GM18907 (cell line): ENCODE measurements around the gene SLC22A23.

Experiments used
- ATAC-seq: cut with Tn5 transposase; IDR thresholded peaks from one replicate; pipeline ENCODE4 v1.9.1; 2021; ENCODE audit warnings: mild to moderate bottlenecking, moderate library complexity; ENCODE audit not compliant: unreplicated experiment

Gene SLC22A23

DNA sequence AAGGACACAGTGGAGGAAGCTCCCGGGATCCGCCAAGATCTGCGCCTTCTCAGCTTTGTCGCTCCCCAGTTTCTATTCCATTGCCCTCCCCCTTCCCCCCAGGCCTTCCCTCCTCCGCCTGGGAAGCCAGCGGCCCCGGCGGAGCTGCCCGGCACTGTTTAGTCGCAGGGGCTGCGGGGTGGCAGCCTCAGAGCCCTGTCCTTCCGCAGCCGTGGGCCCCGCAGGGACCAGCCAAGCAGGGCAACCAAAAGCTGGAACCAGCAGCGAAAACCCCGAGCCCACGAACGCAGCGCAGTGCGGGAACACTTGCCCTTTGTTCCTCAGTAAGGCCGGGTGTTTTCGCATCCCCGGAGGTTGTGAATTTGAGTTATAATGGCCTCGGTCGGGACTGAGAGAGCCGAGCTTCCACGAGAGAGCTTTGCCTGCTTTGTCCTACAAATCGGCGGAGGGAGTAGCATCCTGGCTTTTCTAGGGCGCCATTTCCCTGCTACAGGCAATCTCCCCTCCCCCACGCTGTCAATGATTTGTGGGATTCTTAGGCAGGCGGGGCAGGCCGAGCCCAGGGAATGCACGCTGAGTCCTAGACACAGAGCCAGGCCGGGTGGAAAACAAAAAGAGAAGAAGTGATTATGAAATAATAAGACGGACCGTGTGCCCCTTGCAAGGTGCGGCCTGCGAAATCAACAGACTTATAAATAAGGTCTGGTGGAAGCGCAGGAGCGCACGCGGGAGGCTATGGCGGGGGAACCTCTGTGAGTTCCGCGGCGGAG lies 225.4 kb downstream of the SLC22A23 start:
- no peak for ATAC-seq

DNA sequence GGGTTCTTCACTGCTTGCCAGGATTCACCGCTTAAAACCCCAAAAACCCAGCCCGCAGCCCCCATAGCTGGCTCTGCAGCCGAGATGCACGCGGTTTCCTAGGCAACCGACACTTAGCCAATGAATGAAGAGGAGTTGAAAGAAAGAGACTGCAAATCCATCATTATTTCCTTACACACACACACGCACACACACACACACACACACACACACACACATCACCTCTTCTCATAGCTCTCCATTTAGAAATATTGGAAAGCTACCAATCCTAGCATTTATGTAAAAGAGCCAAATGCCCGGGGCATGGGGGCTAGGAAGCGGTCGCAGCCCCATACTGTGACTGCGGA lies 226.0 kb downstream of the SLC22A23 start:
- ATAC-seq, result no peak

DNA sequence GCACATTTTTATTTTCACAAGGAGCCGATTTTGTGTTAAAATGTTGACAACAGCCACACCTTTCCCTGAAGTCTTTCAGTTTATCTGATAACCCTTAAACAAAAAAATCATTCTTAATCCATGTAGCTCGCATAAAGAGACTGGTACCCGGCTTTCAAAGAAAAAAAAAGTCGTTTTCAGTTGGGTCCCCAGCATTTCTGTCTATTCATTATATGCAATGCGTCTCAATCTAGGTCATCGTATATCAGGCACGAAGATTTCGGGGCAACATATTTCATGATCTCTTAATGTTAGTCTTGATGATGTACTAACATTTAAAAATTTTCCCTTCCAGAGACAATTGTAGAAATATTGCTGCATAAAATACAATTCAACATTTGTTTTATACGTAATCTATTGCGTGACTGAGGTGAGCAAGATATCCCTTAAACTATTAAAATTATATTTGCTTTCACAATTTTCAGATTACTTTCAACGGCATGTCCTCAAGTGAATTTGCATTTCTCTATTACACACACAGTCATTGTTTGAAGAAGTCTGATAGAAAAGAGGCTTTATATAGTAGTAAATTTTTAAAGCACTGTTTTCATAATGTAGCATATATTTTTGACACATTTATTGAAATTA lies 226.5 kb downstream of the SLC22A23 start:
- no peak for ATAC-seq

DNA sequence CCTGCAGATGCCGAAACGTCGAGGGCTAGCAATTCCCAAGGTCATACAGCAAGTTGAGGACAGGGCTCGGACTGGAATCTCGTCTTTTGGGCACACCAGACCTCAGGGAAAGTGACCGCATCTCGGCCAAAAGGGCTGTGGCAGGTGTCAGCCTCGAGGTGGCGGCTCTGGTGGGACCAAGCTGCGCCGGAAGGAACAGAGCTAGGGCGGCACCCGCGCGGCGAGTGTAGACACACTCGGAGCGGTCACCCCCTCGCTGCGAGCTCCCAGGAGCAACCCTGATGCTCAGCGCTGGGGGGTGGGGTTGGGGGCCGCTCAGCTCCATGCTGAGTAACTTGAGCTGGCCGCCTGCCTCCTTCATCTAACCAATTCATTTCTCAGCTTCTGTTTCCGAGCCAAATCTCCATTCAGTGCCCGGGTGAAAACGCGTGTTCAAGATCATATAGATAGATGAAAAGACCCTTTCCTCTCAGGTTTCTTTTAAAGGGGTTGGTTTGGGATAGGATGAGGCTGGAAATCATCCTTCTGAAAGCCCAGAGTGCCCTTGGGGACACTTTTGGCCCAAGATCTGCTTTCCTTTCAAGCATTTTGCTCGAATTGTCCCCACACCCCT lies 227.2 kb downstream of the SLC22A23 start:
- ATAC-seq, result no peak

DNA sequence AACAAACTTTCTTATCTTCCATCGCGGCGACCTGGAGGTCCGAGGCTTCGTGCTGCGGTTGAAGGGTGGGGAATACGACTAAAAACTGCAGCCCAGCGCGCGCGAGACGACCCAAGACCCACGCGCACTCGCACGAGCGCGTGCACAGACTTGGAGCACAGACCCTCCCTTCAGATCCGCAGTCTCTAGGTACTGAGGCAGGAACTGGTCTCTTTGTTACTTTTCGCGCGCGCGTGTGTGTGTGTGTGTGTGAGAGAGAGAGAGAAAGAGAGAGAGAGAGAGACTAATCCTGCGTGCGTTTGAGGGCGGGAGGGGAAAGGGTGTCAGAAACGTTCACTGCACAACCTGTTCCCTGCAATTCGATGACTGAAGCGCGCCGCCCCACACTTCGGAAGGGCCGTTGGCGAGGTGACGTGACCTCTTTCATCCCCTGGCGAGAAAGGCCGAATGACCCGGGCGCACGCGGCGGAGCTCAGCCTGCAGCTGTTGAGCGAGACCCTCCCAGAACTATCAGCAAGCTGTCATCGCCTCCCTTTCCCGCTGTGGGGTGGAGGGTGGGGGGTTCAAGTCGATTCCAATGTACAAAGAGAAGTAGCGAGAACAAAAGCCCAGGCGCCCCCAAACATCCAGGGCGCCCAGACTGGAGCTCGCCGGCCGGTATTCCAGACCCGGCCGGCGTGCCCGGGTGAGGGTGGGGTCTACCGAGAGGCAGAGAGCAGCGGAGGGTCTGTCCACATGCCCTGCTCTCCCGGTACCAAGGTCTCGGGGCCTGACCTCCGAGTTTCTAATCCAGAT lies 227.9 kb downstream of the SLC22A23 start:
- no peak for ATAC-seq

DNA sequence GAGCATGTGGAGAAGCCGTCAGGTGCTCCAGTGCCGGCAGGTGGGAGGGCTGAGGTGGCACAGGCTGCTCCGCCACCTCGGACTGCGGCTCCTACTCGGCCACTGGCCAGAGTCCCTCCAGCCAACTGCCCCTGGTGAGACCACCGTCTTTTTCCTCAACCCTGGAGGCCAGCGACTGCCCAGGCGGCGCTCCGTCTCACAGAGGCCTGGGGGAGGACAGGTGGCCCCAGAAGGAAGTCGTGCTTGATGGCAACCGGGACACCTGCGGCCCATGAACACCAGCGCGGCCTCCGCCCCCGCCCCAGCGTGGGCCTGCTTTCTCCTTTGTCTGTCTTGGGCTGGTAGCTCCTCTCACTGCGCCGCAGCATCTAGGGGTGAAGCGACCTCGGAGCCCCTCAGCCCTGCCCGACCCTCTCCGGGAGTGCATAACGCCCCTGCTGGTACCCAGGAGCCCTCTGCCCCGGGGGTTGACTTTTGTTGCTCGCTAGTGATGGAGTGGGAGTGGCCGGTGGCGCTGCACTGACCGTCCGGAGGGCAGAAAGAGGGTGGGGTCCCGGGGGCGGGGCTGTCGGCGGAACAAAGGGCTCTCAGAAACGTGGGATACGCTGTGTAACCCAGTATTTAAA lies 228.7 kb downstream of the SLC22A23 start:
- ATAC-seq, result no peak

DNA sequence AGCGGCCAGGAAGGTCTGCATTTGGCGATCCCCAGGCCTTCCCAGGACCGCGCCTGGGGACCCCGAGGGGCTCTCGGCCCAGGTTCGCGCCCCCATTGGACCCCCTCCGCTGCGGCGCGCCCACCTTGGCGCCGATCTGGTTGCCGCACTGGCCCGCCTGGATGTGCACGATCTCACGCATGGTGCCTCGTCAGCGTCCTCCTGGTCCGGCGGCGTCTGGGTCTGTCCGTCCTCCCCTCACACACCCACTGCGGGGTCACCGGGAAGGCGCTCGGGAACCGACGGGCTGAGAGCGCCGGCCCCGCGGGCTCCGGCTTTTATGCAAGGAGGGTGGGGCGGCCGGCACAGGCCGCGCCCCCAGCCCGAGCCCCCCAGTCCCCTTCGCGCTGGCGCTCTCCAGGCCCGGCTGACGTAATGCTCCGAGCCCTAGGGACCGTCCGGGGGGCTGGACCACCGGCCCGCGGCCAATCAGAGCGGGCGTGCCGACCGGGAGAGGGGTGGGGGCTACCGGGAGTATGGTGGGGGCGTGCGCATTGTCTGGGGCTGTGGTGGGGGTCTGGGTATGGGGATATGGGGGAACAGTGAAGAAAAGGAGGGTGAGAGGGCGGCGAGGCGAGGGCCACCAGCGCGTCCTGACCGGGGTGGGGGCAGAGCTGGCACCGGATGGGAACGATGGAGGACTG lies 229.3 kb downstream of the SLC22A23 start, which contains the start of gene TUBB2B:
TUBB2B (minus strand) TSS at position 291 of the 683 bp plus-strand sequence; CDS start at position 181, 110 bp downstream.
- ATAC-seq, result no peak

DNA sequence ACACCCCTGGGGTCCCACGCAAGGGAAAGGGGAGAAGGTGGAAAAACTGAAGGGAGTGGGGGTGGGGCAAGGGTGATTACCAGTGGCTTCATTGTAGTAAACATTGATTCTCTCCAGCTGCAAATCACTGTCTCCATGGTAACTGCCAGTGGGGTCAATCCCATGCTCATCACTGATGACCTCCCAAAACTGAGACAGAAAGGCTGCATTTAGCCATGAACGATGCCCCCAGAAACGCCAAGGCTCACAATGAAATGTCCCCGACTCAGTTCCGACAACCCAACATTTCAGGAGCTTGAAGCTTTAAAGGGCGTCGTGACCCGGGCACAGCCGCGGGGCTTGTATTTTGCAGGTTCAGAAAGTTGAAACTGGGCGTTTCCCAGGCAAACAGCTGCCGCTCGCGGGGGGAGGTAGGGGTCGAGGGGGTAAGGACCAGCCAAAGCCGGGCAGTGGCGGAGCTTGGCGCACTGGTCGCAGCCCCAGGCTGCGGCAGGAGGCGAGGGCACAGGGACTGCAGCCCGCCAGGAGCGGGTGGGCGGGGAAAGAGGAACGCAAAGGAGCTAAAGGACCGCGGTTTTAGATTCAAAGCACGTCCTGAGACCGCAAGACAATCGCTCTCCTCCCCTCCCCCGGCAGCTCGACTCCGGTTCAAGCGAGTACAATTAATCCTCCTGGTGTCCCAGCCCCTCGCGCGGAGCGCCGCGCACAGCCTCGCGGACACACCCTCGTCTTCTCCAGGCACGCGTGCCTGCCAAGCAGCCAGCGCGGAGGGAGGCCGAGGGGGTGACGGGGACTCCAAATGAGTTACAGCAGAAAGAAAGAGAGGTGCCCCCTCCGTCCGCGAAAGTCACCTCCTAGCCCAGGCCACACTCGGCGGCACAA lies 230.1 kb downstream of the SLC22A23 start:
- ATAC-seq, result no peak

DNA sequence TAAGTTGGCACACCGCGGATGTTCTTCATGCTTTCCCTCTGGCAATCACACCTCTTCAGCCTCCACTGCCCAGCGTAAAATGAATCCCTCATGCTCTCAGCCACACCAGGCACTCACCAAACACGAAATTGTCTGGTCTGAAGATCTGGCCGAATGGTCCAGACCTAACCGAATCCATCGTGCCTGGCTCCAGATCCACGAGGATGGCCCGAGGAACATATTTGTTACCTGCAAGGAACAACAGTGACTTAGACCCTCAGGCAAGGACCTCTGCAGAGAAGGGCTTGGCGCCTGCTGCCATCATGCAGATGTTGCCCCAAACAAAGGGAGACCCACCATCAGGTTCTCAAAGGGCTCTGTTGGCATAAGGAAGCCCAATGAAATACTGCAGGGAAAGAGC lies 230.8 kb downstream of the SLC22A23 start:
- no peak for ATAC-seq

DNA sequence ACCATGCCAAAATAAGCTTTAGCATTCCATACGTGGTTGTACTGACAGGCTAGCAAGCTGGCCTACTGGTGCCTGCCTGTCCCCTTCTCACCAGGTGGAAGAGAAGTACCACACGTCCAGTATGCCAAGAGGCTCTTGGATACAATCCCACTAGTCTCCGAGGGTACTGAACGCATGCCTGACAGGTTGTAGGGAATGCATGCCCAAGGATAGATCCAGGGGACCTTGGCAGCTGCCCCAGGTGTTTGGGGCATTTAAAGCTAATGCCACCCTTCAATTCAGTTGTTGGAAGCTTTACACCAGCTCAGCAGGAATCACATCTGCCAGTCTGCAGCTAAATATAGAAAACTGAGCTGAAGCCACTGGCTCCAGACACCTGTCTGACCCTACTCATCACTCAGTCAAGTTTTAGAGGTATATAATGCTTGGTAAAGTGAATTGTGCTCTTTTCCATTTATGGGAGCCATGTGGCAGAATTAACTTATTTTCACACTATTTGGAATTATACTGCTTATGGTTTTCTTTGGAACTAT lies 234.3 kb downstream of the SLC22A23 start:
- no peak for ATAC-seq

DNA sequence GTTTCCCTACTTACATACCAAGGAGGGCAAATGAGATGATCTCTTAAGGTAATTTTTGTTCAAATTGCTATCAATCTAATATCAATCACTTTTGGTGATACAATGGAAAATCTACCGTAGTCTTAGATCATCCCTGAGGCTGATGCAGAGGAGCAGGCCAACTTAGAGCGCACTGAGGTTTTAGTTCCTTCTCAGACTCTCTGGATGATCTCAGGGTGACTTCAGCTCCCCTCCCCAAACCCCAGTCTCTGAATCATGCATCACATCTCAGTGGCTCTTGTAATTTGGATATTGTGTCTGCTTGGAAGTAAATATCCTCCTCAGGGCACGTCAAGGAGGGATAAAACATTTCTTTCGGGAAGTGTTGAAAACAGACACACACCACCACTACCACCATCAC lies 235.3 kb downstream of the SLC22A23 start:
- no peak for ATAC-seq

DNA sequence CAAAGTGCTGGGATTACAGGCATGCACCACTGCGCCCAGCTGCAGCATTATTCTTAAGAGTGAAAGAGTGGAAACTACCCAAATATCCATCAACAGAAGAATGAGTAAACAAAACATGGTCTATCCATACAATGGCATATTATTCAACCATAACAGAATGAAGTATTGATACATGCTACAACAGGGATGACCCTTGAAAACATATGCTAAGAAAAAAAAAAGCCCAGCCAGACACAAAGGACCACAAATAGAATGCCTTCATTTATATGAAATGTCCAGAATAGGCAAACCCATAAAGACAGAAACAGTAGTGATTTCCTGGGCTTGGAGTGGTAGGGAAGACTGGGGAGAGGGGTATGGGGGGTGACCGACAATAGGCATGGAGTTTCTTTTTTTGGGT lies 236.5 kb downstream of the SLC22A23 start:
- no peak for ATAC-seq
